CD4-positive, alpha-beta T cell treated with Interleukin-17A for 1 hour (primary cell): ENCODE results near the gene ATP7A.

Experiments used
- DNase-seq: peaks from one replicate; pipeline ENCODE4 v3.0.0-alpha.2; 2020

ATP7A gene

DNA sequence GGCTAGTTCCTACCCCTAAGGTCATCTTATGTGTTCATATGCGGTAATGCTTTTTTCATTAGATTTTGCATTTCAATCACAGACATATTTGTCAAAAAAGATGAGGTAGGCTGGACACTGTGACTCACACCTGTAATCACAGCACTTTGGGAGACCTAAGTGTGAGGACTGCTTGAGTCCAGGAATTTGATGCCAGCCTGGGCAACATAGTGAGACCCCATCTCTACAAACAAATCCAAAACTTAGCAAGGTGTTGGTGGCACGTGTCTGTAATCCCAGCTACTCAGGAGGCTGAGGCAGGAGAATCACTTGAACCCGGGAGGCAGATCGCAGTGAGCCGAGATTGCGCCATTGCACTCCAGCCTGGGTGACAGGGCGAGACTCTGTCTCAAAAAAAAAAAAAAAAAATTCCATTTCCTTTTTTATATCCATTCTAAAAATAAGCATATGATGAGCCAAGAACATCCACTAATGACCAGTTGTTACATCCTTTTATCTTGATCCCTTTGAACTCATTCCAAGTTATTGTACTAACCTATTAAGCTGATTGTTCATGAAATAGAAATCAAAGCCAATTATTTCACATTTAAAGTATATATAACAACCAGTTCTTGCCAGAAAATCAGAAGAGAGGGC, 35.5 kb downstream of the ATP7A start:
- DNase-seq: no peak

DNA sequence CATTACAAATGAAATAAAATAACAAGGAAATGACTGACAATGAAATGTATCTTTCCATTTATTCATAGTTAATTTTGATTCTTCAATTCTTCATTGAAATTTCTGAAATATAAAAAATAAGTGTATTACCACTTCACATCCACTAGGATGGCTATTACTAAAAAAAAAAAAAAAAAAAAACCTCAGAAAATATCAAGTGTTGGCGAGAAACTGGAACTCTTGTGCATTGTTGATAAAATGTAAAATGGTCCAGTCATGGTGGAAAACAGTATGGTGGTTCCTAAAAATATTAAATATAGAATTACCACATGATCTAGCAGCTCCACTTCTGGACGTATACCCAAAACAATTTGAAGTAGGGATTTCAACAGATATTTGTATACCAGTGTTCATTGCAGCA, 36.1 kb downstream of the ATP7A start:
- DNase-seq: no peak

DNA sequence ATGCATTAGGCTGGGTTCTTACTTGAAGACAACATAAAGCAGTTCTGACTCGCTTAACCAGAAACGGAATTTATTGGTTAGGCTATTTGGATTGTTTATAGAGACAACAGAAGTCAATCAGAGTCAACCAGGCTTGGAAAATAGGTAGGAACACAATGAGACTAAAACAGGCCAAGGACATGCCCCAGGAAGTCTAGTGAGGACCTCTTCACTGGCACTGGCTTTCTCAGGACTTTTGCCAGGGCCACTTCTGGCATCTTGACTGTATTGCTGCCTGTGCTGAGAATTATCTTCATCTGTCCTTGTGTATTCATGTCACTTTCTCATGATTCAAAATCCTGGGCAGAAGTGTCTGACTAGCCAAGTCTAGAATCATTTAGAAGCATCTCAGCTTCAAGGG, 39.3 kb downstream of the ATP7A start:
- no peak for DNase-seq

GRCh38 chrX:77952173-77952572, 41.7 kb downstream of the ATP7A start:
- no peak for DNase-seq

DNA sequence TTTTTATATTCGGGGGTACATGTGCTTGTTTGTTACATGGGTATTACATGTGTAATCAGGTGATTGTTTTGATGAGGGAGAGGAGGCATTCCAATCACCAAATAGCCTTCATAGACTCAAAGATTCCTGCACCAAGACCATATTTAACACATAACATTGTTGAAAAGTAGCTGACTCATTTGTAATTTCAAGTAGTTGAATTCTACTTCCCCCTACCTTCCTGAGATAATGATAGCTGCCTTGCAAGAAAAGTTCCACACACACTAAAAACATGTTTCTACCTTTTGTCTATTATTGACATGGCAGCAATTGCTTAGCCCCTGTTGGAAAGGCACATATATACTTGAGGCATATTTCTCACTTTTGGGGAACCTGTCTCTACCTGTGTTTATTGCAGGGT, 42.8 kb downstream of the ATP7A start:
- no peak for DNase-seq

GRCh38 chrX:77953708-77954107, 43.2 kb downstream of the ATP7A start:
- no peak for DNase-seq

GRCh38 chrX:77960567-77960966, 50.1 kb downstream of the ATP7A start:
- no peak for DNase-seq

GRCh38 chrX:77961063-77961462, 50.6 kb downstream of the ATP7A start:
- DNase-seq: no peak

DNA sequence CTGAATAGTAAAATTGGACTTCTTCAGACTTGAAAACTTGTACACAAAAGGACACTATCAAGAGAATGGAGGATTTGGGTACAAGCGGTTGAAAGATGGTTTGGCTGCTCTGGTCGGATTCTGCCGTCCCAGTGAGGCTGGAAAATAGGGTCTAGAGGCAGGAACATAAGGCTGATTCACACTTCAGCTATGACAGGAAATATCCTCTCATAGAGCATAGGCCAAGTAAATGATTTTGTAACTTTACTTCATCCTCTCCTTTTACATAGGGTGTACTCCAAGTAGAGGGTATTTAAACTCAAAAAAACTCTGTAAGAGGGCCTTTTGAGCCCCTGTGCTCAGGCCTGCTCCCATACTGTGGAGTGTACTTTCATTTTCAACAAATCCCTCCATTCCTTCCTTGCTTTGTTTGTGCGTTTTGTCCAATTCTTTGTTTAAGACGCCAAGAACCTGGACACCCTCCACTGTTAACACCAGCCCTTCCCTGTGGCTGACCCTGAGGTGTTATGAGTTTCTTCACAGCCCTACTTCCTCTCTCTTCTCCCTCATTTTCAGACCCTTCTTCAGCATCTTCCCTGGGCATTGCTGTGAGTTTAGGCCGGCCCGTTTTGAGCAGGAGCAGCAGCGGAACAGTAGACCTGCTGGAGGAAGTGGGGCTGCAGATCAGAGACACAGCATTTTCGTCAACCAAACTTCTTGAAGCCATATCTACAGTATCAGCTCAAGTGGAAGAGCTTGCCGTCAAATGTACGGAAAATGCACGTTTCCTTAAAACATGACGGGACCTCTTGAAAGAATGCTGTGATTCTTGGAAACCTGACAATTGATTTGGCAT, 51.8 kb downstream of the ATP7A start:
- peak; percentile 12 for DNase-seq

DNA sequence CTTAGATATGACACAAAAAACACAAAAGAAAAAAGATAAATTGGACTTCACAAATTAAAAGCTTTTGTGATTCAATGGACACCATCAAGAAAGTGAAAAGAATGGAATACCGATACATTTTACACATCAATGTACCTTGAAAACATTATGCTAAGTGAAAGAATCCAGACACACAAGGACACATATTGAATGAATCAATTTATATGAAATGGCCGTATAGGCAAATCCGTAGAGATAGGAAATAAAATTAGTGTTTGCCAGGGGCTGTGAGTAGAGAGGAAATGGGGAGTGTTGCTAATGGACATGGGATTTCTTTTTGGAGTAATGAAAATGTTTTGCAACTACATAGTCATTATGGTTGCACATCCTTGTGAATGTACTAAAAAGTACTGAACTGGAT, 55.9 kb downstream of the ATP7A start:
- DNase-seq: no peak

DNA sequence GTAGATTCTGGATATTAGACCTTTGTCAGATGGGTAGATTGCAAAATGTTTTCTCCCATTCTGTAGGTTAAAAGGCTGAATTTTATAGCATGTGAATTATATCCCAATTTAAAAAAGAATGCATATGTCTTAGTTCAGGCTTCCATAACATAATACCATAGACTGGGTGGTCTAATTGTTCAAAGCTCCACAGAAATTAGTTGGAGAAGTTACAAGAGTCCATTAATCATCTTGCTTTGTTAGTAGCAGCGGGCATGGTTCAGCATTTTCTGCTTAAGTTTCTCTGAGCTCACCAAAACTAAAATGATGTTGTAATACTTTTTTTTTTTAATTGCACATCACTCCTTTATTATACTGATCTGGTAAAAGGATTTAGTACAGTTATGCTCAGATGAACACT, 57.1 kb downstream of the ATP7A start:
- no peak for DNase-seq

DNA sequence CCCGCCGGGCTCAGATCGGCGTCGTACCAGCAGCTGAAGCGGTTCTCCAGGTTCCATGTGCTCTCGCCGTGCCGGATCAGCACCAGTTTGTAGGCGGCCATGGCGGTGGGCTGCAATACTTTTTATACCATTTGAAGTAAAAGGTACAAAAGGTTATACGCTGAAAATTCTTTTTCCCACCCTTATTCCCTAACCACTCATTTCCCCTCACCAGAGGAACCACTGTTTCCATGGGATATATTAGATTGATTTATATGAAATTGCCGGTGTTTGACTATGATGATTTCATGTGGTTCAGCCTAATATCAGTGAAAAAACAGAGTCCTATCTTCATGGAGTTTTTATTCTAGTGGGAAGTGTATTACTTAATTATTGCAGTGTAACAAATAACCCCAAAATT, 59.0 kb downstream of the ATP7A start, which contains the start of gene PGAM4:
Gene PGAM4 (minus strand): TSS at position 101 of the 400 bp plus-strand sequence. CDS start 0 bp downstream, at position 101.
- no peak for DNase-seq

- DNase-seq: no peak
These were observed 65.3 kb downstream of the ATP7A start for GRCh38 chrX:77975755-77976154.

DNA sequence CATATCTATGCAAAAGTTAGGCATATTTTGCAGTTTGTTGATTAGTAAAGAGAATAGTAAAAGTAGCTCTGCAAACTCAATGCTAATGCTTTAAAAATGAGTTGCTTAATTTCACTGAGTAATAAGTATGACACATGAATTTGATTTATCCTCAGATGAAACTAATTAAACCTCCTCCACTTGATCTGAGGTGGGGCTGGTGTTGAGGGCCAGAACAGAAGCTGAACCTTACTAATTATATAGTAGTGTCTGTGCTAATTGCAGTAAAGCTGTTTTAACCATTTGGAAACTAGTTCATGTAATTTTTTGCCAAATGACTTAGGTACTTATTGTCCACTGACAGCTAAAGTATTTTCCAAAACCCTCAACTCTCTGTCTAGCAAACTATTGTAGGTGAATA, 66.6 kb downstream of the ATP7A start:
- no peak for DNase-seq

DNA sequence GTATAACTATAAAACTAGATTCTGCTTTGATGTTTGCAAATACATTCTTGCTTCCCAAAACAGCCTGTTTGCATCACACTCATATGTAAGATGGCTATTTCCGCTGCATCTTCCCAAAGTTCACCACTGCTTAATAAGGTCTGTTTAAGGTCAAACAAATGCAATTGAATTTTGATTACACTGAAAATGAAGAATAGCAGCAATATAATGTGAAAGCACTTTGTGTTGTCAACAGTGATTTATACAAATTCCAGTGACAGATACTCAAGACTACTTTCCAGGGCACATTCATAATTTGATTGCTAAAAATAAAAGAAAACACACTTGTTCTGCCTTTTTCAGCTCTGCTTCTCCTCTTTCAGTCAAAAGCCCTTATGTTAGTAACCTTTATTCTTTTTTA, 67.0 kb downstream of the ATP7A start:
- no peak for DNase-seq

DNA sequence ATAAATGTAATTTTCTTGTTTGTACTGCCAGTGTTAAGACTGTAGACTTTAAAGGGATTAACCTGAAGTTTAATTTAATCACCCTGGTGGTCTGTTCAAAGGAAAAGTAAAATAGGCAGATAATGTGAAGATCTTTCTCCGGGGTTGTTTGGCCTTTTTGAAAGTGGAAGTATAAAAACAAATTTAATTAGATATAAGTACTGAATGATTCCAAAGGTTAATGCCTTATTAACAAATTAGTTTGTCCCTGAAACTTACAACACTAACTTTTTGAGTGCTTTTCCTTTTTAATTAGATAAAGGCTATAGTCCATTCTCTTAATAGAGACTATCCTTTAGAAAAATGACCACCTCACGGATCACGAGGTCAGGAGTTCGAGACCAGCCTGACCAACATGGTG, 69.4 kb downstream of the ATP7A start:
- no peak for DNase-seq

DNA sequence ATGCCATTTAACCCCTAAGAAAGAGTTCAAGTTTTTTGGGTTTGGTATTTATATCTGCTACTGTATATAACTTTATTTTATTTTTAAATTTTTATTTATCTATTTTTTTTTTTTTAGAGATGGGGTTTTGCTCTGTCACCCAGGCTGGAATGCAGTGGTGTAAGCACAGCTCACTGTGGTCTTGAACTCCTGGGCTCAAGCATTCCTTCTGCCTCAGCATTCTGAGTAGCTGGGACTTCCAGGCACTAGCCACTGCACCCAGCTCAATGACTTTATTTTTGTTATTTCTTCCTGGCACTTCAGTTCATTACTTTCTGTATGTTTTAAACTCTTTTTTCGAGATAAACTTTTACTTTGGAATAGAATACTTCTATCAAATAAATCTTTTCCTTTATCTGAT, 101.4 kb downstream of the ATP7A start:
- no peak for DNase-seq

- no peak for DNase-seq
These were observed 109.3 kb downstream of the ATP7A start for GRCh38 chrX:78019586-78020483.

DNA sequence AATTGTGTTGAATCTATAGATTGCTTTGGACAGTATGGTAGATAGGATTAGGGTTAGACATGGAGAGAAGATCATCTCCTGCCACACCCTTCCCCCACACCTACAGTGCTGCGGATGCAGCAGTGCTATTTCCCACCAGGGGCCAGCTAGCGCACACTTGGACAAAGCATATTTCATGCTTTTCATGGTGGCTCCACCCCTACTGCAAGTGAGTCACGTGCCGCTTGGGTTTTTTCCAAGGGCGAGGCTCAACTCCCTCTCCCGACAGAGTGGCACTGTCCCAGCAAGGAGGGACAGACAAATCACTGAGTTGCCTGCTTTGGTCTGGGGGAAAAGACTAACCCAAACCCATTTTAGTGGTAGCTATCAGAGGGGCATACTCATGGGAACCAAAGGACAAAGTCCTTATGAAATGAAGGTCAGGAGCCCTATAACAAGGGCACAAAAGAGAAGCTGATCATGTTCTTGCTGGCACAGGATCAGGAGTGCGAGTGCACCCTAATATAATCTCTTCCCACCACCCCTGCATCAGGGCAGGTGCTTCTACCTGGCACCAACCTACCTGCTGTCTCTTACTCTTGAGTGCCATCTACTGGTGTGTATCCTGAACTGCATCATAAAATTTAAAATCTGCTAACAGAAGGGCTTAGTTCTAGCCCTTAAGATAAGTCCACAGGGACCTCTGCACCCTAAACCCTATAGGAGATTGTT, 114.0 kb downstream of the ATP7A start:
- DNase-seq: peak; percentile 66

DNA sequence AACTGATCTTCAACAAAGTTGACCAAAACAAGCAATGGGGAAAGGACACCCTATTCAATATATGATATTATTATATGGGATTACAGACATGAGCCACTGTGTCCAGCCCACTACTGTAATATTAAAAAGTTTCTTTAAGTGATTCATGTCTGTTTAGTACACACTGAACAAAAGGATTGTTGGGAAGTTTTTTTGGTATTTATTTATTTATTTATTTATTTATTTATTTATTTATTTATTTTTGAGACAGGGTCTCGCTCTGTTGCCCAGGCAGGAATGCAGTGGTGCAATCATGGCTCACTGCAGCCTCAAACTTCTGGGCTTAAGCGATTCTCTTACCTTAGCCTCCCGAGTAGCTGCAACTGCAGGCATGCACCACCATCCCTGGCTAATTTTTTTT, 117.3 kb downstream of the ATP7A start:
- DNase-seq: no peak

- no peak for DNase-seq
These were observed 119.2 kb downstream of the ATP7A start for GRCh38 chrX:78029663-78030062.

- no peak for DNase-seq
These were observed 124.6 kb downstream of the ATP7A start for GRCh38 chrX:78035061-78035460.

DNA sequence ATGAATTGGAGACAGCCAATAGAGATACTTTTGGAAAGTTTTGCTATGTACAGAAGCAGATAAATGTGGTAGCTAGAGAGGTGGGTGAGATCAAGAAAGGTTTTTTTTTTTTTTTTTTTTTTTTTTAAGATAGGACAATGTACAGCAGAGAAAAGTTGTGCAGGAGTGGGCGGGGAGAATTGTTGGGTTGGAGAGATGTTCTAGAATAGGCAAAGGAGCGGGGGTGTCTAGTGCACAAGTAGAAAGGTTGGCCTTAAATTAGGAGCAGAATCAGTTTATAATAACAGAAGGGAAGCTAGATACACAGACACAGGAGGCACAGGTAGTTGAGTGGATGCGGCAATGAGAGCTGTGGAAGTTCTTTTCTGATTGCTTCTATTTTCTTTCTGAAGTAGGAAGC, 127.4 kb downstream of the ATP7A start:
- no peak for DNase-seq
